PFSK-1 (cell line): Measurements from ENCODE around the gene PRR3.

Experiments
- POLR2AphosphoS5 ChIP-seq: IDR thresholded peaks from 2 replicates; pipeline ENCODE4 v1.6.1; 2012; ENCODE audit warnings: low read depth, mild to moderate bottlenecking, control low read depth, low read length, moderate library complexity
- SIN3A ChIP-seq: IDR thresholded peaks from 2 replicates; pipeline ENCODE4 v1.6.1; 2012; ENCODE audit warnings: mild to moderate bottlenecking, low read length, moderate library complexity, borderline replicate concordance; ENCODE audit not compliant: insufficient read depth

- no peak for TF ChIP-seq POLR2AphosphoS5
- no peak for TF ChIP-seq SIN3A
Measured at GRCh38 chr6:30530014-30530413, 27.1 kb upstream of the PRR3 start.
